ENCODE results near the gene SMYD3.

The SMYD3 gene

DNA sequence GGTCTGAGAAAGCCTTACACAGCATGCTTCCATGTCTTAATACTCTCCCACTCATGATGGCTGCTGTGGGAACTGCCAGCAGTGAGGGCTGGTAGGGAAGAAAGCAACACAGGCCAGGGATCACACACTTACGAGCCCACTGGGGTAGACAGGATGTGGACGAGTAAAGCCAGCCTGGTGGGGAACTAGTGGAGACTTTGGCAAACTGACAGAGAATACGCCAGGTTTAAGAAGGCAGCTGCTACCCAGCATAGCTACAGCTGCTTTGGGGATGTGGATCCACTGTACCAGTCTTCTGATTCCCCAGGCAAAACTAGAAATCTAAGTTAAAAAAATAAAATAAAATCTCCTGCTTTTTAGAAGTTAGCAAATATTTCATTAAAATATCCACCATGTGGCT is 664.0 kb downstream of the SMYD3 start:
- Histone ChIP-seq H3K27ac (ENCODE audit: low read depth, low read length) (no peak overlapping the region), H3K4me3 (ENCODE audit: low read depth in 1 of 2, low read length in 2 of 2) (no peak overlapping the region), H3K9me3 (ENCODE audit: low read length) (no peaks in the 10 kb centered on the region), H3K36me3 (ENCODE audit: insufficient read depth, low read length) (no peaks in the 10 kb centered on the region), H3K9ac (ENCODE audit: low read length) (no peak overlapping the region), H3K27me3 (ENCODE audit: control insufficient read depth in 1 of 2, insufficient read depth in 2 of 2, low read length in 2 of 2) (no peaks in the 10 kb centered on the region), H3K4me1 (ENCODE audit: insufficient read depth, low read length) (no peaks in the 10 kb centered on the region)

DNA sequence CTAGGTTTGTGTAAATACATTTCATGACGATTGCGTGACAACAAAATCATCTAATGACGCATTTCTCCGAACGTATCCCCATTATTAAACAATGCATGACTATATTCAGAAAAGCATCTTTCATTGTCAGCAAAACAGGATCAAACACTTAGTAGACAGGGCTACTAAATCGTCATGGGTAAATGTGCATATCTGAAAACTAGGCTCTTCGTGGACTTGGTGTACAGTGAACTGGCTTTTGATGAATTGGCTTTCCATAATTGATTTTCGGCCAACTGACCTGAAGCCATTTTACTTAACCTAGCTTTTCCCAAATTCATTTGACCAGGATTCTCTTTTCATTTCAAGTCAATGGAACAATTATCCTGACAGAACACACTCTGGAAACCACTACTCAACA is 665.0 kb downstream of the SMYD3 start:
- no peak overlapping the region for H3K27ac ChIP-seq (ENCODE audit: low read depth, low read length)
- no peak overlapping the region for H3K9ac ChIP-seq (ENCODE audit: low read length)
- no peak overlapping the region for H3K4me3 ChIP-seq (ENCODE audit: low read depth in 1 of 2, low read length in 2 of 2)
- H3K9me3 ChIP-seq (ENCODE audit: low read length) = no peaks in the 10 kb centered on the region
- H3K36me3 ChIP-seq (ENCODE audit: insufficient read depth, low read length) = no peaks in the 10 kb centered on the region
- no peaks in the 10 kb centered on the region for H3K27me3 ChIP-seq (ENCODE audit: control insufficient read depth in 1 of 2, insufficient read depth in 2 of 2, low read length in 2 of 2)
- no peaks in the 10 kb centered on the region for H3K4me1 ChIP-seq (ENCODE audit: insufficient read depth, low read length)

DNA sequence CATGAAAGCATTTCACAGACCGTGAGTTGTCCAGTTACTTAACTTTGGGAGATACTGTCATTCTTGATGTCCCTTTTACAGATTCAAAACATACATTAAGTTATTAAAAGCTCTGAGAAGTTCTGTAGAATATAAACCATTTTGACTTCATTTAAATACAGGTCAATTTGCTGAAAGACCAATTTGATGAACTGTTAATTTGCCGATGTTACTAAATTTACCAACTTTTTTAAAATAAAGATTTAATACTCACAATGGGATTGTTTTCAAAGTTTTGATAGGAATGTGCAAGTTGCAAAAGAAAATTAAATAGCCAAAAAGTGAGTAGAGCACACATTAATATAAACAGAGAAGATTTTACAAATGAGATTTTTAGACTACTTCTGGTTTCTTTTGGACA is 666.1 kb downstream of the SMYD3 start:
- no peak overlapping the region for H3K4me3 ChIP-seq (ENCODE audit: low read depth in 1 of 2, low read length in 2 of 2)
- H3K36me3 ChIP-seq (ENCODE audit: insufficient read depth, low read length) = no peaks in the 10 kb centered on the region
- no peak overlapping the region for H3K27ac ChIP-seq (ENCODE audit: low read depth, low read length)
- no peaks in the 10 kb centered on the region for H3K9me3 ChIP-seq (ENCODE audit: low read length)
- H3K9ac ChIP-seq (ENCODE audit: low read length) = no peak overlapping the region
- no peaks in the 10 kb centered on the region for H3K4me1 ChIP-seq (ENCODE audit: insufficient read depth, low read length)
- H3K27me3 ChIP-seq (ENCODE audit: control insufficient read depth in 1 of 2, insufficient read depth in 2 of 2, low read length in 2 of 2) = no peaks in the 10 kb centered on the region

- no peaks in the 10 kb centered on the region for H3K4me1 ChIP-seq (ENCODE audit: insufficient read depth, low read length)
- no peak overlapping the region for H3K9ac ChIP-seq (ENCODE audit: low read length)
These were observed 669.4 kb downstream of the SMYD3 start for GRCh38 chr1:245837718-245838117.

GRCh38 chr1:245835386-245835785 is 671.7 kb downstream of the SMYD3 start:
- no peaks in the 10 kb centered on the region for H3K27me3 ChIP-seq (ENCODE audit: control insufficient read depth in 1 of 2, insufficient read depth in 2 of 2, low read length in 2 of 2)
- H3K9me3 ChIP-seq (ENCODE audit: low read length) = no peaks in the 10 kb centered on the region
- no peak overlapping the region for H3K9ac ChIP-seq (ENCODE audit: low read length)
- no peak overlapping the region for H3K27ac ChIP-seq (ENCODE audit: low read depth, low read length)
- H3K4me1 ChIP-seq (ENCODE audit: insufficient read depth, low read length) = no peaks in the 10 kb centered on the region
- no peaks in the 10 kb centered on the region for H3K36me3 ChIP-seq (ENCODE audit: insufficient read depth, low read length)
- no peak overlapping the region for H3K4me3 ChIP-seq (ENCODE audit: low read depth in 1 of 2, low read length in 2 of 2)

More at GRCh38 chr1:245837718-245838117, 669.4 kb downstream of the SMYD3 start:
- H3K4me3 ChIP-seq (ENCODE audit: low read depth in 1 of 2, low read length in 2 of 2) = no peak overlapping the region
- no peaks in the 10 kb centered on the region for H3K27me3 ChIP-seq (ENCODE audit: control insufficient read depth in 1 of 2, insufficient read depth in 2 of 2, low read length in 2 of 2)
- no peaks in the 10 kb centered on the region for H3K36me3 ChIP-seq (ENCODE audit: insufficient read depth, low read length)
- no peak overlapping the region for H3K27ac ChIP-seq (ENCODE audit: low read depth, low read length)
- no peaks in the 10 kb centered on the region for H3K9me3 ChIP-seq (ENCODE audit: low read length)

DNA sequence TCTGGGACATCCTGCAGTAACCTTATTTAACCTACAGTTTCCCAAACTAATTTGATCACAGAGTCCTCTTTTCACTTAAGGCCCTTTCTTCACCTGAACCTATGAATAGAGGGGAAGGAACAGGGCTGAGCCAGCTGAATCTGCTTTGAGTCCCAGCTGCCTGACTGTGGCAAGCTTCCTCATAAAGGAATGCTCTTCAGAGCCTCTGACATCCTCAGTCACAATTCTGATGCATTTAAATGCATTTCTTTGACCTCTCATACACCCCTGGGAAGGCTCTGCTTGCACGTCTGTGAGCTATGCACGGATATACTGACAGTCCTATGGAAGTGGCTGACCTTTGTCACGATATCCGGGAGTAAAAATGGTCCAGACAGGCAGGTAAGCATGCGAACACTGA is 673.1 kb downstream of the SMYD3 start:
- no peaks in the 10 kb centered on the region for H3K4me1 ChIP-seq (ENCODE audit: insufficient read depth, low read length)
- no peak overlapping the region for H3K4me3 ChIP-seq (ENCODE audit: low read depth in 1 of 2, low read length in 2 of 2)
- no peak overlapping the region for H3K9ac ChIP-seq (ENCODE audit: low read length)
- no peaks in the 10 kb centered on the region for H3K9me3 ChIP-seq (ENCODE audit: low read length)
- no peaks in the 10 kb centered on the region for H3K36me3 ChIP-seq (ENCODE audit: insufficient read depth, low read length)
- H3K27ac ChIP-seq (ENCODE audit: low read depth, low read length) = no peak overlapping the region
- no peaks in the 10 kb centered on the region for H3K27me3 ChIP-seq (ENCODE audit: control insufficient read depth in 1 of 2, insufficient read depth in 2 of 2, low read length in 2 of 2)

DNA sequence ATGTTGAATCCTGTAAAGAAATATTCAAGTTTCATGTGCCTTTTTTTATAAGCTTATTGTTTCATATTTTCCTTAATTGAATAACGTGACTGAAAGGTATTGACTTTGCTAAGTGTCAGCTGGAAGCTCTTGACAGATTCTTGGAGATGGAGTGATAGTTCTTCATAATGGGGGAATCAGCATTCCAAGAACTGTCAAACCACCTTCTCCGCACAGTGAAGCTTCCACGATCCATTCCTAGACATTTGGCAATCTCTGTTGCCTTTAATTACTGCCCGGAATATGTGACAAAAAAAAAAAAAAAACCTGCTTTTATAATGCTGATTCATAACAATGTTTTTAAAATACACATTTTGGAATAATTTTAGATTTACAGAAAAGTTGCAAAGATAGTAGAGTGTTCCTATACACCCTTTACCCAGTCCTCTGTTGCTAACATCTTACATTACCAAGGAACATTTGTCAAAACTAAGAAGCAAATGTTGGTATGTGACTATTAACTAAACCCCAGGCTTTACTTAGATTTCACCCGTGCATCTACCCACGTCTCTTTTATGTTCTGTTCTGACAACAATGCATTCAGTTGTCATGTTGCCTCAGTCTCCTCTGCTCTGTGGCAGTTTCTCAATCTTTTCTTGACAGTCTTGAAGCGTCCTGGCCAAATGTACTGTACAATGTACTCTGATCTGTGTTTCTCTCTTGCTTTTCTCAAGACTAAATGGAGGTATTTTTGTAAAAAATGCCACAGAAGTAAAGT is 674.1 kb downstream of the SMYD3 start:
- Histone ChIP-seq H3K36me3 (ENCODE audit: insufficient read depth, low read length) (no peaks in the 10 kb centered on the region), H3K27me3 (ENCODE audit: control insufficient read depth in 1 of 2, insufficient read depth in 2 of 2, low read length in 2 of 2) (no peaks in the 10 kb centered on the region), H3K9me3 (ENCODE audit: low read length) (no peaks in the 10 kb centered on the region), H3K4me1 (ENCODE audit: insufficient read depth, low read length) (no peaks in the 10 kb centered on the region), H3K27ac (ENCODE audit: low read depth, low read length) (no peak overlapping the region), H3K4me3 (ENCODE audit: low read depth in 1 of 2, low read length in 2 of 2) (no peak overlapping the region), H3K9ac (ENCODE audit: low read length) (no peak overlapping the region)

DNA sequence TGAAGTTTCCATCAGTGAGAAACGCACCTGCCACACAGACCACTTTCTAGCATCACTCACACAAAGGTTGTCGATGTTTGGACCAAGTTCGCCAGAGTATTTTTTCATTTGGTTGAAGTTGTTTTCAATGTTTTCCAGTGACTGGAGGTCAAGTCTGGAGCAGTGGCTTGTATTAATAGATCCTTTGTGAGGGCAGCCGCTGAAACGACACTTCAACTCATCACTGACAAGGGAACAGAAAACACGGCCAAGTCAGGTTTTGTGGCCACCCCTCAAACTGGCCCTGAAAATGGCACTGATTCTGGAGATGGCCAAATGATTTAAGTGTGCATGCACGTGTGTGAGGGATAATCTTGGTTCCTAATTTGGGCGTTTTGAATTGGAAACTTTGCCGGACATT is 675.6 kb downstream of the SMYD3 start:
- Histone ChIP-seq H3K9ac (ENCODE audit: low read length) (no peak overlapping the region), H3K9me3 (ENCODE audit: low read length) (no peaks in the 10 kb centered on the region), H3K27ac (ENCODE audit: low read depth, low read length) (no peak overlapping the region), H3K27me3 (ENCODE audit: control insufficient read depth in 1 of 2, insufficient read depth in 2 of 2, low read length in 2 of 2) (no peaks in the 10 kb centered on the region), H3K4me3 (ENCODE audit: low read depth in 1 of 2, low read length in 2 of 2) (no peak overlapping the region), H3K36me3 (ENCODE audit: insufficient read depth, low read length) (no peaks in the 10 kb centered on the region), H3K4me1 (ENCODE audit: insufficient read depth, low read length) (no peaks in the 10 kb centered on the region)

DNA sequence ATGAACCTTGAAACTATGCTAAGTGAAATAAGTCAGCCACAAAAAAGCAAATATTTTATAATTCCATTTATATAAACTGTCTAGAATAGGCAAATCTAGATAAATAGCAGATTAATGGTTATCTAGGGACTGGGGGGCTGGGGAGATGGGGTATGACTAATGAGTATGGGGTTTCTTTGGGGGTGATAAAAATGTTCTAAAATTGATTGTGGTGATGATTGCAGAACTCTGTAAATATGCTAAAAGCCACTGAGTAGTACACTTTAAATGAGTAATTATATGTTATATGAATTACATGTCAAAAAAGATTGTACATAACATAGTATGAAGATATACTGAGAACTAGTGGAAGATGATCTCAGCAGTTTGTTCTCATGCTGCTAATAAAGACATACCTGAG is 677.3 kb downstream of the SMYD3 start:
- no peaks in the 10 kb centered on the region for H3K9me3 ChIP-seq (ENCODE audit: low read length)
- H3K9ac ChIP-seq (ENCODE audit: low read length) = no peak overlapping the region
- no peaks in the 10 kb centered on the region for H3K36me3 ChIP-seq (ENCODE audit: insufficient read depth, low read length)
- H3K4me1 ChIP-seq (ENCODE audit: insufficient read depth, low read length) = no peaks in the 10 kb centered on the region
- H3K27me3 ChIP-seq (ENCODE audit: control insufficient read depth in 1 of 2, insufficient read depth in 2 of 2, low read length in 2 of 2) = no peaks in the 10 kb centered on the region
- no peak overlapping the region for H3K27ac ChIP-seq (ENCODE audit: low read depth, low read length)
- no peak overlapping the region for H3K4me3 ChIP-seq (ENCODE audit: low read depth in 1 of 2, low read length in 2 of 2)

DNA sequence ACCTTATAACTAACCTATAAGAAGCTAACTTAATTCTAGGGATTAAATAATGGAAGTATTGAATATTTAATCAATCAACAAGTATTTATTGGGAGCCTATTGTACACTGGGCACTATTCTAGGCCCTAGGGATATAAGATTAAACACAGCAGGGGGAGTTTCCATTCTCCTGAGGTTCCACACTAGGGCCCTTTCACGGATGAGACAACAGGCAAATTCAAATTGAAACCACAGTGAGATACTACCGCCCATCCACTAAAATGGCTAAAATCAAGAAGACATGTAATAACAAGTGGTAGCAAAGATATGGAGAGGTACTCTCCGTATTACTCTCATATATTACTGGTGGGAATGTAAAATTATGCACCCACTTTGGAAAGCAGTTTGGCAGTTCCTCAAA is 677.9 kb downstream of the SMYD3 start:
- Histone ChIP-seq H3K4me1 (ENCODE audit: insufficient read depth, low read length) (no peaks in the 10 kb centered on the region), H3K36me3 (ENCODE audit: insufficient read depth, low read length) (no peaks in the 10 kb centered on the region), H3K27me3 (ENCODE audit: control insufficient read depth in 1 of 2, insufficient read depth in 2 of 2, low read length in 2 of 2) (no peaks in the 10 kb centered on the region), H3K4me3 (ENCODE audit: low read depth in 1 of 2, low read length in 2 of 2) (no peak overlapping the region), H3K9ac (ENCODE audit: low read length) (no peak overlapping the region), H3K27ac (ENCODE audit: low read depth, low read length) (no peak overlapping the region), H3K9me3 (ENCODE audit: low read length) (no peaks in the 10 kb centered on the region)

DNA sequence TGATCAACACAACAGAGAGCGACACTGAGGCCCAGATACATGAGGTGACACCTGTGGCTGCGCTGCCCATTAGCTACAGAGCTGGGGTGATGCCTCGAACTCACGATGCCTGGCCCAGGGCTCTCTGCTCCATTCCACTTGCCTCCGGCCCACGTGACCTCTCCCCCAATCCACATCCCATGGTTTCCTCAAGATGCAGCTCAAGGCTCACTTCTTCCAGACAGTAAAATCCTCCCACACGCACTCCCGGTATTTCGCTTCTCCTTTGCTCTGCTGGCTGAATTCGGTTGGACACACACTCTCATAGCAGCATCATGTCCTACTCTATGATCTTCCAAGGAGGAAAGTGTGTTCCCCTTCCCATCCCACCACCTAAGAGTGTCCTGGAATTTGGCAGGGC is 679.8 kb downstream of the SMYD3 start:
- no peak overlapping the region for H3K27ac ChIP-seq (ENCODE audit: low read depth, low read length)
- H3K36me3 ChIP-seq (ENCODE audit: insufficient read depth, low read length) = no peaks in the 10 kb centered on the region
- no peak overlapping the region for H3K4me3 ChIP-seq (ENCODE audit: low read depth in 1 of 2, low read length in 2 of 2)
- no peaks in the 10 kb centered on the region for H3K27me3 ChIP-seq (ENCODE audit: control insufficient read depth in 1 of 2, insufficient read depth in 2 of 2, low read length in 2 of 2)
- H3K9me3 ChIP-seq (ENCODE audit: low read length) = no peaks in the 10 kb centered on the region
- H3K4me1 ChIP-seq (ENCODE audit: insufficient read depth, low read length) = no peaks in the 10 kb centered on the region
- no peak overlapping the region for H3K9ac ChIP-seq (ENCODE audit: low read length)

DNA sequence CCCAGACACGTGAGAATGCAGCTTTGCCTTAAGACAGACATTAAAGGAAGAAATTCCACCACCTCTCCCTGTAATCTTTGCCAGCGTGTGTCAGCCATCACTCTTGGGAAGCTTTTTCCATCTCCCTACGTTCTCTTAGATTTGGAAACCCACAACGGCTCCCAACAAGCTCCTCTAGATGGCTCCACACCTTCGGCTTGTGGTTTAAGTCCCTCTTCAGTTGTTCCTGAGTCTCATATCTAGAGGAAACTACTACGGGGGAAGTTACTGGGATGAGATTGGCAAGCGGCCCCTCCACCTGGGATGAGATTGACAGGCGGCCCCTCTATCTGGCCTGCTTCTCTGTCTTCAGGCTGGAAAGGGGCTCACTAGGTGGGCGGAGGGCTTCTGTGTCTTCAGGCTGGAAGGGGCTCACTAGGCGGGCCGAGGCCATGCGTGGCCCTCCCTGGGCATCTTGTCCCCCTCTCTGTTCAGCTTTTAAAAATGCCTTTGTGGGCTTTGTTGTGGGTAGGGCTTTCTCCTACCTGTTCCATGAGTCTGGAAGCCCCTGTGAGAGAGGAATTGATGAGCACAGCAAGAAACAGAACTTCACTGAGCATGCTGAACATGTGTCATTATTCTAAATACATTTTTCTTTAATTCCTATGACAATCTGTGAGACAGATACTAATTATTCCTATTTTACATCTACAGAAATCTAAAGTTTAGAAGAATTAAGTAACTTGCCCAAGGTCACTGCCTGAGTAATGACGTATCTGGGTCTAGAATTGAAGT is 681.8 kb downstream of the SMYD3 start:
- H3K27me3 ChIP-seq (ENCODE audit: control insufficient read depth in 1 of 2, insufficient read depth in 2 of 2, low read length in 2 of 2) = no peaks in the 10 kb centered on the region
- no peaks in the 10 kb centered on the region for H3K36me3 ChIP-seq (ENCODE audit: insufficient read depth, low read length)
- H3K27ac ChIP-seq (ENCODE audit: low read depth, low read length) = no peak overlapping the region
- no peak overlapping the region for H3K9ac ChIP-seq (ENCODE audit: low read length)
- no peak overlapping the region for H3K4me3 ChIP-seq (ENCODE audit: low read depth in 1 of 2, low read length in 2 of 2)
- no peaks in the 10 kb centered on the region for H3K9me3 ChIP-seq (ENCODE audit: low read length)
- no peaks in the 10 kb centered on the region for H3K4me1 ChIP-seq (ENCODE audit: insufficient read depth, low read length)
